ENCODE data around the gene AGTRAP. TPM values are rescaled to one million over a fixed set of nuclear protein-coding genes. Genes with fewer than 3 reads are reported as not detected.
A peak's percentile ranks its signal among the peaks of the same experiment; 100 is the strongest.

Gene AGTRAP
- total RNA-seq, 1 experiment from 2014 or later, result 77.7 TPM

DNA sequence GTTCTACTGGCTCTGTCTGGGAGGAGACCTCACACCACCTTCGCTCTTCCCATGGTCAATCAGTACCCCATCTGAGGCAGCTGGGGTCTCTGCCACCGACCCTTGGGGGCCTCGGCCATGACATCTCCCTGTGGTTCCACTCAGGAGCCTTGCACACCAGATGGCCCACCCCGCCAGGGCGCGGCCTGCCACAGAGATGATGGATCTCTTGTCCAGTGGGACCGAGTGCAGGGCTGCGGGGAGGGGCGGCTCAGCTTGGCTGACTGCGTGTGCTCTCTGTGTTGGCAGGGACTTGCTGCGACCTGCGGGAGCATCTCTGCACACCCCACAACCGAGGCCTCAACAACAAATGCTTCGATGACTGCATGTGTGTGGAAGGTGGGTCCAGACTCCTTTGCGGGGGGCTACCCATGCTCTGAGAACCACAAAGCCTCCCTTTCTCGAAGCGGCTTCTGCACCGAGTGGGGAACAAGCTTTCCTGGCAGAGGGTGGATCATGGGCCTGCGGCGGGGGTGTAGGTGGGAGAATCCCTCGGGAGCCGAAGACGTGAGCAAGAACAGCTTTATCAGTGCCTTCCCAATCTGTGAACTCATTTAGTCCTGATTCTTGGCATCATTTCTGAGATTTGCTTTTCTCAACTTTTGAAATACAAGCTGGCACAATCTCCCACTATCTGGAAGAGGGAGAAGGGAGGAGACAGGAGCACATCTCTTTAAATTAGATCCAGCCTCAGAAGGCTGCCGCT is 20.9 kb upstream of the AGTRAP start:
- ChIA-PET POLR2A (ENCODE audit: unreplicated experiment) (no interaction called here), CTCF (no interaction called here)
- no peak overlapping the region for H2AFZ ChIP-seq
- TF ChIP-seq, protein P1, sequence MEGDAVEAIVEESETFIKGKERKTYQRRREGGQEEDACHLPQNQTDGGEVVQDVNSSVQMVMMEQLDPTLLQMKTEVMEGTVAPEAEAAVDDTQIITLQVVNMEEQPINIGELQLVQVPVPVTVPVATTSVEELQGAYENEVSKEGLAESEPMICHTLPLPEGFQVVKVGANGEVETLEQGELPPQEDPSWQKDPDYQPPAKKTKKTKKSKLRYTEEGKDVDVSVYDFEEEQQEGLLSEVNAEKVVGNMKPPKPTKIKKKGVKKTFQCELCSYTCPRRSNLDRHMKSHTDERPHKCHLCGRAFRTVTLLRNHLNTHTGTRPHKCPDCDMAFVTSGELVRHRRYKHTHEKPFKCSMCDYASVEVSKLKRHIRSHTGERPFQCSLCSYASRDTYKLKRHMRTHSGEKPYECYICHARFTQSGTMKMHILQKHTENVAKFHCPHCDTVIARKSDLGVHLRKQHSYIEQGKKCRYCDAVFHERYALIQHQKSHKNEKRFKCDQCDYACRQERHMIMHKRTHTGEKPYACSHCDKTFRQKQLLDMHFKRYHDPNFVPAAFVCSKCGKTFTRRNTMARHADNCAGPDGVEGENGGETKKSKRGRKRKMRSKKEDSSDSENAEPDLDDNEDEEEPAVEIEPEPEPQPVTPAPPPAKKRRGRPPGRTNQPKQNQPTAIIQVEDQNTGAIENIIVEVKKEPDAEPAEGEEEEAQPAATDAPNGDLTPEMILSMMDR (conservative IDR thresholded peaks at IDR 0.05), result no peak
- TF ChIP-seq EZH2 (IDR thresholded peaks at IDR 0.05; ENCODE audit: low read depth), result no peak
- BruUV-seq (replicated peaks), result no TSS peak
- no peak overlapping the region for H3K4me2 ChIP-seq
- no peaks in the 10 kb centered on the region for H3K4me1 ChIP-seq (replicated peaks; ENCODE audit: insufficient read depth)
- H3K79me2 ChIP-seq (ENCODE audit: low read depth), result no peaks in the 10 kb centered on the region
- no peaks in the 10 kb centered on the region for H3K9me3 ChIP-seq (ENCODE audit: insufficient read depth, low read depth)
- intact Hi-C loops (cut with micrococcal nuclease; ENCODE audit: unreplicated experiment), result loop anchor here (5.0 kb wide), 1 partner anchor 473 kb away; no protein-coding TSS in a partner anchor
- no peaks in the 10 kb centered on the region for H3K9me2 ChIP-seq (ENCODE audit: insufficient read depth)
- peaks cover 12% of the 10 kb centered on the region for H3K27me3 ChIP-seq (ENCODE audit: insufficient read depth, low read depth)
- no peak for DNase-seq
- H3K27ac ChIP-seq, result no peak overlapping the region
- H4K20me1 ChIP-seq (ENCODE audit: insufficient read depth), result no peaks in the 10 kb centered on the region
- no peaks in the 10 kb centered on the region for H3K36me3 ChIP-seq (ENCODE audit: low read depth)
- no peak overlapping the region for H3K4me3 ChIP-seq
- no peaks in the 10 kb centered on the region for H3F3A ChIP-seq (ENCODE audit: insufficient read depth, low read depth)

DNA sequence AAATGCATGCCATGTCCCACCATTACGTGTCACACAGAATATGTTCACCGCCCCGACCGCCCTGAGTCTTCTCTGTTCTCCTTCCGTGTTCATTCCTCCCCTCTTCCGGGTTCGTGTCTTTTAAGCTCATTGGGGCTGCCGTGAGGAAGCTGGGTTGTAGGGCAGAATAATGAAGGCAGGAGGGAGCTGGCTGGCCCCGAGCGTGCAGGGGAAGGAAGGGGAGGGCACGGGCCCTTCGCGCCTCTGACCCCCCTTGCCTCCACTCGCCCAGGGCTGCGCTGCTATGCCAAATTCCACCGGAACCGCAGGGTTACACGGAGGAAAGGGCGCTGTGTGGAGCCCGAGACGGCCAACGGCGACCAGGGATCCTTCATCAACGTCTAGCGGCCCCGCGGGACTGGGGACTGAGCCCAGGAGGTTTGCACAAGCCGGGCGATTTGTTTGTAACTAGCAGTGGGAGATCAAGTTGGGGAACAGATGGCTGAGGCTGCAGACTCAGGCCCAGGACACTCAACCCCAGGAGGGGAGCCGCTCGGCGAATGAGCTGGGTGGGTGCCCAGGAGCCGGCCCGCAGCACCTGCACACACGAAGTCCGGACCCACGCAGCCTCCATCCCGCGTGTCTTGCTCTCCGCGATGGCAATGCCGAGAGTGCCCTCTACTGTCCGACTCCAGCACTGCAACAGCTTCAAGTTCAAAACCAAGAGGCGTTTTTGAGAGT is 16.5 kb upstream of the AGTRAP start:
- no peak overlapping the region for H2AFZ ChIP-seq
- H3F3A ChIP-seq (ENCODE audit: insufficient read depth, low read depth), result no peaks in the 10 kb centered on the region
- no peak overlapping the region for H3K27ac ChIP-seq
- intact Hi-C loops (cut with micrococcal nuclease; ENCODE audit: unreplicated experiment), result loop anchor here (2.0 to 5.0 kb wide), 2 partner anchors 75 to 477 kb away; no protein-coding TSS in a partner anchor
- H4K20me1 ChIP-seq (ENCODE audit: insufficient read depth), result no peaks in the 10 kb centered on the region
- CTCF ChIA-PET, result interaction anchor here (0.6 to 1.0 kb wide), 2 partner anchors 16 to 67 kb away, joined by 4 to 6 read pairs; partner anchors contain the start of gene AGTRAP
- no peak overlapping the region for H3K4me3 ChIP-seq
- H3K79me2 ChIP-seq (ENCODE audit: low read depth), result no peaks in the 10 kb centered on the region
- no peaks in the 10 kb centered on the region for H3K9me3 ChIP-seq (ENCODE audit: insufficient read depth, low read depth)
- peak in 1 of 2 experiments; percentile 62 for DNase-seq
- POLR2A ChIA-PET (ENCODE audit: unreplicated experiment), result interaction anchor here (0.6 to 0.7 kb wide), 2 partner anchors 9 to 261 kb away, joined by 3 to 6 read pairs; partner anchors contain the start of gene MFN2
- no peaks in the 10 kb centered on the region for H3K9me2 ChIP-seq (ENCODE audit: insufficient read depth)
- BruUV-seq (replicated peaks), result no TSS peak
- H3K36me3 ChIP-seq (ENCODE audit: low read depth), result no peaks in the 10 kb centered on the region
- H3K4me1 ChIP-seq (replicated peaks; ENCODE audit: insufficient read depth), result no peaks in the 10 kb centered on the region
- H3K4me2 ChIP-seq, result peak overlapping the region; percentile 68
- H3K27me3 ChIP-seq (ENCODE audit: insufficient read depth, low read depth), result peaks cover 12% of the 10 kb centered on the region
- TF ChIP-seq EZH2 (IDR thresholded peaks at IDR 0.05; ENCODE audit: low read depth), result no peak
- TF ChIP-seq, protein P1 (conservative IDR thresholded peaks at IDR 0.05), result peak; percentile 92

DNA sequence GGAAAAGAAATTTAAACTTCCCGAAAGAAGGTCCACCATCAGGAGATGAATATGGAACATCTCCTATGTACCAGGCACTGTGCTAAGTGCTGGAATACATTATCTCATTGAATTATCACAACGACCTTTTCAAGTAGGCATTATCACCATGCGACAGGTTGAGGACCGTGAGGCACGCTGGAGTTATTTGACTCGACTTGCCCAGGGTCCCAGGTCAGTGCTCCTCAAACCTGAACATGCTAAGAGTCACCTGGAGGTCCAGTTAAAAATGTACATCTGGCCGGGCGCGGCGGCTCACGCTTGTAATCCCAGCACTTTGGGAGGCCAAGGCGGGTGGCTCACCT is 15.9 kb upstream of the AGTRAP start:
- no peaks in the 10 kb centered on the region for H3K4me1 ChIP-seq (replicated peaks; ENCODE audit: insufficient read depth)
- H2AFZ ChIP-seq, result no peak overlapping the region
- no TSS peak for BruUV-seq (replicated peaks)
- intact Hi-C loops (cut with micrococcal nuclease; ENCODE audit: unreplicated experiment), result no loop called here
- POLR2A ChIA-PET (ENCODE audit: unreplicated experiment), result interaction anchor here (0.6 to 0.7 kb wide), 2 partner anchors 9 to 260 kb away, joined by 3 to 6 read pairs; partner anchors contain the start of gene MFN2
- no peaks in the 10 kb centered on the region for H3K9me3 ChIP-seq (ENCODE audit: insufficient read depth, low read depth)
- H3K4me3 ChIP-seq, result no peak overlapping the region
- CTCF ChIA-PET, result interaction anchor here (0.6 to 1.0 kb wide), 3 partner anchors 16 to 174 kb away, joined by 3 to 6 read pairs (median 4); partner anchors contain the start of gene AGTRAP
- TF ChIP-seq, protein P1 (conservative IDR thresholded peaks at IDR 0.05), result peak; percentile 27; the same call in 1 of the 2 replicates
- no peak for TF ChIP-seq EZH2 (IDR thresholded peaks at IDR 0.05; ENCODE audit: low read depth)
- H3K4me2 ChIP-seq, result peak overlapping the region; percentile 68
- H3K36me3 ChIP-seq (ENCODE audit: low read depth), result no peaks in the 10 kb centered on the region
- H3K79me2 ChIP-seq (ENCODE audit: low read depth), result no peaks in the 10 kb centered on the region
- H3K27ac ChIP-seq, result no peak overlapping the region
- no peaks in the 10 kb centered on the region for H3F3A ChIP-seq (ENCODE audit: insufficient read depth, low read depth)
- no peaks in the 10 kb centered on the region for H4K20me1 ChIP-seq (ENCODE audit: insufficient read depth)
- no peak for DNase-seq
- H3K9me2 ChIP-seq (ENCODE audit: insufficient read depth), result no peaks in the 10 kb centered on the region
- peaks cover 11% of the 10 kb centered on the region for H3K27me3 ChIP-seq (ENCODE audit: insufficient read depth, low read depth)

Measured in PC-9 (cell line).